HG02623 (cell line): ENCODE measurements around the gene CNTN4.

ENCODE experiments used
- ATAC-seq: cut with Tn5 transposase; IDR thresholded peaks from one replicate; pipeline ENCODE4 v1.9.1; 2021; ENCODE audit warnings: moderate library complexity; ENCODE audit not compliant: unreplicated experiment

Gene CNTN4

GRCh38 chr3:3081381-3082233, 982.9 kb downstream of the CNTN4 start:
- peak; percentile 39 for ATAC-seq

- peak; percentile 88 for ATAC-seq
Measured at GRCh38 chr3:3082234-3082924, 983.7 kb downstream of the CNTN4 start.

- no peak for ATAC-seq
Measured at GRCh38 chr3:3084890-3085289, 986.2 kb downstream of the CNTN4 start.

- ATAC-seq, result no peak
Measured at GRCh38 chr3:3085782-3086181, 987.1 kb downstream of the CNTN4 start.

- no peak for ATAC-seq
Measured at GRCh38 chr3:3086239-3086638, 987.6 kb downstream of the CNTN4 start.

- no peak for ATAC-seq
Measured at GRCh38 chr3:3087279-3087678, 988.6 kb downstream of the CNTN4 start.

GRCh38 chr3:3087716-3088465, 989.2 kb downstream of the CNTN4 start:
- no peak for ATAC-seq

- peak; percentile 100 for ATAC-seq
Measured at GRCh38 chr3:3089017-3089416, 990.4 kb downstream of the CNTN4 start.

GRCh38 chr3:3097958-3098357, 999.3 kb downstream of the CNTN4 start:
- peak; percentile 32 for ATAC-seq

GRCh38 chr3:3101660-3102458, 1003.2 kb downstream of the CNTN4 start:
- ATAC-seq, result peak; percentile 48

- no peak for ATAC-seq
Measured at GRCh38 chr3:3102751-3103150, 1004.1 kb downstream of the CNTN4 start.

- ATAC-seq, result no peak
Measured at GRCh38 chr3:3105246-3105645, 1006.6 kb downstream of the CNTN4 start.

GRCh38 chr3:3105815-3106214, 1007.1 kb downstream of the CNTN4 start:
- no peak for ATAC-seq

- no peak for ATAC-seq
Measured at GRCh38 chr3:3107181-3107580, 1008.5 kb downstream of the CNTN4 start.
